ENCODE measurements around the gene NAXE. TPM values are rescaled to one million over a fixed set of nuclear protein-coding genes. Genes with fewer than 3 reads are reported as not detected.
"Not testable (repeated sequence)": the region's sequence is repeated elsewhere in the genome, so short reads cannot be mapped to it uniquely, and the experiment has no call there.

Gene NAXE
- total RNA-seq, 1 donor from 2014 or later, result 99.1 TPM

DNA sequence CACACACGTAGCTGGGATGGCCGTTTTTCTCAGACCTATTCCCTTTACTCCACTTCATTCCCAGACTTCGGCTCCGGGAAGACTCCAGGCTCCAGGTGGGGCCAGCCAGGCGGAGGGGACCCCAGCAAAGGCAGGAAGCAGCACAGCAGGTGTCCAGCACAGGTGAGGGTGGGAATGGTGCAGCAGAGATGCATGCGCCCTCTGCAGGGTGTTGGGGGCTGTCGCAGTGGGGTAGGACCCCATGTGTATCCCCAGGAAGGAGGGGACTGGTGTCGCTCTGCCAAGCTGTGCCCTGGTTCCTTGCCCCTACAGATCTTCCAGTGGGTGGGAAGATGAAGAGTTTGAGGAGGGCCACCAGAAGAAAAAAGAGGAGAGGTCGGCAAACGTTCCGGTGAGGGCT is 6.8 kb upstream of the NAXE start:
- H3K27me3 Mint-ChIP-seq (ENCODE audit: low read depth), result peaks cover 13% of the 10 kb centered on the region
- H3K36me3 Mint-ChIP-seq, result no peaks in the 10 kb centered on the region
- H3K4me1 Mint-ChIP-seq, result peaks cover 2% of the 10 kb centered on the region
- H3K4me3 Mint-ChIP-seq, result no peak overlapping the region
- H3K27ac Mint-ChIP-seq, result no peak overlapping the region
- DNase-seq (ENCODE audit: low spot score in 2 of 2, unreplicated experiment in 2 of 2), result no peak
- TF ChIP-seq, protein P1, sequence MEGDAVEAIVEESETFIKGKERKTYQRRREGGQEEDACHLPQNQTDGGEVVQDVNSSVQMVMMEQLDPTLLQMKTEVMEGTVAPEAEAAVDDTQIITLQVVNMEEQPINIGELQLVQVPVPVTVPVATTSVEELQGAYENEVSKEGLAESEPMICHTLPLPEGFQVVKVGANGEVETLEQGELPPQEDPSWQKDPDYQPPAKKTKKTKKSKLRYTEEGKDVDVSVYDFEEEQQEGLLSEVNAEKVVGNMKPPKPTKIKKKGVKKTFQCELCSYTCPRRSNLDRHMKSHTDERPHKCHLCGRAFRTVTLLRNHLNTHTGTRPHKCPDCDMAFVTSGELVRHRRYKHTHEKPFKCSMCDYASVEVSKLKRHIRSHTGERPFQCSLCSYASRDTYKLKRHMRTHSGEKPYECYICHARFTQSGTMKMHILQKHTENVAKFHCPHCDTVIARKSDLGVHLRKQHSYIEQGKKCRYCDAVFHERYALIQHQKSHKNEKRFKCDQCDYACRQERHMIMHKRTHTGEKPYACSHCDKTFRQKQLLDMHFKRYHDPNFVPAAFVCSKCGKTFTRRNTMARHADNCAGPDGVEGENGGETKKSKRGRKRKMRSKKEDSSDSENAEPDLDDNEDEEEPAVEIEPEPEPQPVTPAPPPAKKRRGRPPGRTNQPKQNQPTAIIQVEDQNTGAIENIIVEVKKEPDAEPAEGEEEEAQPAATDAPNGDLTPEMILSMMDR (IDR thresholded peaks at IDR 0.05; ENCODE audit: unreplicated experiment), result no peak
- no peaks in the 10 kb centered on the region for H3K9me3 Mint-ChIP-seq

DNA sequence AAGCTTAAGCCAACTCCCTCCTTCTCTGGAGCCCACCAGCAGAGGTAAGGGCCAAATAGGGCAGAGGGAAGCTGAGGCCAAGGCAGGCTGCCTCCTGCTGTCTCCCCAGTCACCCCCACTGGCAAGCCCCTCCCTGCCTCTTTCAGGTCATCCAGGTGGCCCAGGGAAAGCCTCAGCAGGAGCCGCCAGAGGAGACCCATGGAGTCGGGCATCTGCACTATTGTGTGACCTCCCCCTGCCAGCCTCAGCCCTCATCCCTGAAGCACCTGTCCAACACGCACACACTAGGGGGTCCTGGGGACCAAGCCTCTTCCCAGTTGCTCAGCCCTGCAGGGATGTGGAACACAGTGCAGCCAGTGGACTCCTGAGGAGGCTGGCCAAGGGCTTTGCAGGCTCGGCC is 5.3 kb upstream of the NAXE start:
- Mint-ChIP-seq H3K4me1 (peaks cover 10% of the 10 kb centered on the region), H3K27ac (no peak overlapping the region), H3K27me3 (ENCODE audit: low read depth) (peaks cover 13% of the 10 kb centered on the region), H3K36me3 (no peaks in the 10 kb centered on the region), H3K9me3 (no peaks in the 10 kb centered on the region), H3K4me3 (no peak overlapping the region)
- TF ChIP-seq, protein P1 (IDR thresholded peaks at IDR 0.05; ENCODE audit: unreplicated experiment), result no peak
- no peak for DNase-seq (ENCODE audit: low spot score in 2 of 2, unreplicated experiment in 2 of 2)

DNA sequence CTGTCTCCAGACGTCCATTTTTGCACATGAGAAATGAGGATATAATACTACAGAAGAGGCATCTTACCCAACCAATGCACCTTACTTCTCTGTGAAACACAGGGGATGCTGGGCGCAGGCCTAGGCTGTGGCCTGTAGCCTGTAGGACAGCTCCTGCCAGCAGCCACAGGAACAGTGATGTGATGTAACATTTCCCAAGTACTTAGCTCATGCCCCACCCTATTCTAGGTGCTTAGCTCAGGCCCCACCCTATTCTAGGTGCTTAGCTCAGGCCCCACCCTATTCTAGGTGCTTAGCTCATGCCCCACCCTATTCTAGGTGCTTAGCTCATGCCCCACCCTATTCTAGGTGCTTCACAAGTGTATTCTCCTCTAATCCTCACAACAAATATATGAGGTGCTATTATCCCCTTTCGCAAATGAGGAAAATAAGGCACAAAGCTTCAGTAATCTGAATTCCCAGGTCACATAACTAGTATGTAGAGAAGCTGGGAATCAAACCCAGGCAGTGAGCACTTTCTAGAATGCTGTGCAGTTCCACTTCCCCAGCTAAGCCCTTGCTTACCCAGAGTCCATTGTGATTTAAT is 4.6 kb upstream of the NAXE start:
- H3K36me3 Mint-ChIP-seq, result no peaks in the 10 kb centered on the region
- peaks cover 11% of the 10 kb centered on the region for H3K4me1 Mint-ChIP-seq

DNA sequence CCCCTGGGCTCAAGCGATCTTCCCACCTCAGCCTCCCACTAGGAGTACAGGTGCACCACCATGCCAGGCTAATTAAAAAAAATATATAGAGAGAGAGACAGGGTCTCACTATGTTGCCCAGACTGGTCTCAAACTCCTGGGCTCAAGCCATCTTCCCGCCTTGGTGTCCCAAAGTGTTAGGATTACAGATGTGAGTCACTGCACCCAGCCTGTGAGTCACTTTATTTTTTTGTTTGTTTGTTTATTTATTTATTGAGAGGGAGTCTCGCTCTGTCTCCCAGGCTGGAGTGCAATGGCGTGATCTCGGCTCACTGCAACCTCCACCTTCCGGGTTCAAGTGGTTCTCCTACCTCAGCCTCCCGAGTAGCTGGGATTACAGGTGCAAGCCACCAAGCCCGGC is 3.6 kb upstream of the NAXE start:
- H3K27ac Mint-ChIP-seq, result not testable (repeated sequence)

More for the DNA sequence above, 4.6 kb upstream of the NAXE start:
- peaks cover 13% of the 10 kb centered on the region for H3K27me3 Mint-ChIP-seq (ENCODE audit: low read depth)
- DNase-seq (ENCODE audit: low spot score in 2 of 2, unreplicated experiment in 2 of 2), result no peak
- no peaks in the 10 kb centered on the region for H3K9me3 Mint-ChIP-seq
- no peak overlapping the region for H3K4me3 Mint-ChIP-seq
- TF ChIP-seq, protein P1 (IDR thresholded peaks at IDR 0.05; ENCODE audit: unreplicated experiment), result no peak
- H3K27ac Mint-ChIP-seq, result no peak overlapping the region

DNA sequence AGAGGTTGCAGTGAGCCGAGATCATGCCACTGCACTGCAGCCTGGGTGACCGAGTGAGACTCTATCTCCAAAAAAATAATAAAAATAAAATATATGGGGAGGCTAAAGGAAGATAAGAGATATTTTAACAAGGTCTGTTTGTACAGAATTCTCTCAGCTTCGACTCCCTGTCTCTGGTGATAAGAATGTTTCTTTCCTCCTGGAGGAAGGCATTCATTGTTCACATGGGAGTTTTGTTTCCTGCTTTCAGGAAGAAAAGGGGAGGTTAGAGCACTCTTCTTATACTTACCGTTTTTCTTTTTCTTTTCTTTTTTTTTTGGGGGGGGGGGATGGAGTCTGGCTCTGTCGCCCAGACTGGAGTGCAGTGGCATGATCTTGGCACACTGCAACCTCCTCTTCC is 2.0 kb upstream of the NAXE start:
- Mint-ChIP-seq H3K36me3 (no peaks in the 10 kb centered on the region), H3K4me3 (no peak overlapping the region), H3K4me1 (peaks cover 19% of the 10 kb centered on the region), H3K9me3 (no peaks in the 10 kb centered on the region), H3K27me3 (ENCODE audit: low read depth) (peaks cover 11% of the 10 kb centered on the region), H3K27ac (no peak overlapping the region)
- TF ChIP-seq, protein P1 (IDR thresholded peaks at IDR 0.05; ENCODE audit: unreplicated experiment), result no peak
- DNase-seq (ENCODE audit: low spot score in 2 of 2, unreplicated experiment in 2 of 2), result no peak

More for the DNA sequence above, 3.6 kb upstream of the NAXE start:
- not testable (repeated sequence) for H3K9me3 Mint-ChIP-seq; H3K4me3 Mint-ChIP-seq; H3K36me3 Mint-ChIP-seq; DNase-seq (ENCODE audit: low spot score in 2 of 2, unreplicated experiment in 2 of 2)
- Mint-ChIP-seq H3K4me1 (peaks cover 18% of the 10 kb centered on the region), H3K27me3 (ENCODE audit: low read depth) (peaks cover 13% of the 10 kb centered on the region)

DNA sequence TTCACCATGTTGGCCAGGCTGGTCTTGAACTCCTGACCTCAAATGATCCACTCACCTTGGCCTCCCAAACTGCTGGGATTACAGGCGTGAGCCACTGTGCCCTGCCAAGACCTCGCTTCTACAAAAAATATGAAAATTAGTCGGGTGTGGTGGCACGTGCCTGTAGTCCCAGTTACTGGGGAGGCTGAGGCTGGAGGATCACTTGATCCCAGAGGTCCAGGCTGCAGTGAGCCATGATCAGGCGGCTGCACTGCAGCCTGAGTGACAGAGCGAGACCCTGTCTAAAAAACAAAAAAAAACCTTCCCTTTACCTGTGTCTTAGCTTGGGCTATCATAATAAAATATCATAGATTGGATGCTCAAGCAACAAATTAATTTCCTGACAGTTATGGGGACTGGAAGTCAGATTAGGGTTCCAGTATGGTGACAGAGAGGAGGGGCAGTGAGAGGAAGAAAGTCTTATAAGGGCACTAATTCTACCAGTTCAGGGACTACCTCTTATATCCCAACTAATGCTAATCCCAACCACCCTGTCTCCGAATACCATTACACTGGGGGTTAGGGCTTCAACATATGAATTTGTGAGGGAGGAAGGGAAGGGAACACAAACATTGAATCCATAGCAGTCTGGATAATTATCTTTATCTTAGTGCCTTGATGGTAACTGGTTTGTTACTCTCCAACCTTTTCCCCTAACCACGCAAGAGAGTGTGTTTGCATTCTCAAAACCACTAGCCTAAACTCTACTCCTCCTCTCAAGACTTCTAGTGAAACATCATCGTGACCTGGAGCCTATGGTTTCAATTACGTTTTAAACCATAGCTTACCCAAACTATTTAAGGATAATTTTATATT is 1.0 kb upstream of the NAXE start:
- peak overlapping the region; percentile 86 for H3K4me3 Mint-ChIP-seq
- TF ChIP-seq, protein P1 (IDR thresholded peaks at IDR 0.05; ENCODE audit: unreplicated experiment), result no peak
- peaks cover 24% of the 10 kb centered on the region for H3K4me1 Mint-ChIP-seq
- H3K9me3 Mint-ChIP-seq, result no peaks in the 10 kb centered on the region
- DNase-seq (ENCODE audit: low spot score in 2 of 2, unreplicated experiment in 2 of 2), result no peak
- H3K36me3 Mint-ChIP-seq, result peaks cover 7% of the 10 kb centered on the region
- H3K27me3 Mint-ChIP-seq (ENCODE audit: low read depth), result peaks cover 6% of the 10 kb centered on the region
- peak overlapping the region; percentile 89 for H3K27ac Mint-ChIP-seq
